Measurements from ENCODE around the gene DNAH8.
A peak's percentile ranks its signal among the peaks of the same experiment; 100 is the strongest.

The DNAH8 gene

GRCh38 chr6:39020136-39020535 is 305.0 kb downstream of the DNAH8 start:
- no peak for TF ChIP-seq CTCF (IDR thresholded peaks at IDR 0.05)

- no peak for TF ChIP-seq CTCF (IDR thresholded peaks at IDR 0.05)
These were observed 305.9 kb downstream of the DNAH8 start for GRCh38 chr6:39021041-39021440.

GRCh38 chr6:39021779-39022178 is 306.7 kb downstream of the DNAH8 start:
- TF ChIP-seq CTCF (IDR thresholded peaks at IDR 0.05): no peak

GRCh38 chr6:39026175-39026574 is 311.1 kb downstream of the DNAH8 start:
- no peak for TF ChIP-seq CTCF (IDR thresholded peaks at IDR 0.05)

GRCh38 chr6:39029156-39030011 is 314.3 kb downstream of the DNAH8 start:
- peak; percentile 71 for TF ChIP-seq CTCF (IDR thresholded peaks at IDR 0.05)

GRCh38 chr6:39035681-39036080 is 320.6 kb downstream of the DNAH8 start:
- TF ChIP-seq CTCF (IDR thresholded peaks at IDR 0.05): no peak

- no peak for TF ChIP-seq CTCF (IDR thresholded peaks at IDR 0.05)
These were observed 322.0 kb downstream of the DNAH8 start for GRCh38 chr6:39037082-39037508.
